H1 (cell line): ENCODE measurements around the gene LCE1F. TPM values are rescaled to one million over a fixed set of nuclear protein-coding genes. Genes with fewer than 3 reads are reported as not detected.

Source experiments
- HDAC2 ChIP-seq, 2 experiments: fragments of 300-600 bp in 1 of 2; sonication (generic) in 1 of 2; IDR thresholded peaks; 2 replicates each; pipeline ENCODE4 v1.6.1; 2011 to 2012; ENCODE audit warnings: low read depth in 2 of 2, low read length in 2 of 2, mild to moderate bottlenecking in 2 of 2, moderate library complexity in 2 of 2, borderline replicate concordance in 1 of 2, inconsistent platforms in 1 of 2
- KDM4A ChIP-seq: IDR thresholded peaks from one replicate; pipeline ENCODE4 v1.7.1; 2012; ENCODE audit warnings: low read depth, mild to moderate bottlenecking, moderate library complexity, low read length, inconsistent platforms; ENCODE audit not compliant: severe bottlenecking
- MAFK ChIP-seq: IDR thresholded peaks from 2 replicates; pipeline ENCODE4 v1.6.1; 2012; ENCODE audit warnings: low read depth, mild to moderate bottlenecking, improper control_type of control experiment, low read length
- PHF8 ChIP-seq: fragments of 200-600 bp; sonication (generic); conservative IDR thresholded peaks from 2 replicates; pipeline ENCODE4 v1.7.1; 2012; ENCODE audit warnings: low read depth, mild to moderate bottlenecking, inconsistent platforms, low read length, moderate library complexity
- SIX5 ChIP-seq: IDR thresholded peaks from 2 replicates; pipeline ENCODE4 v1.6.1; 2011; ENCODE audit warnings: mild to moderate bottlenecking, low read depth, low read length
- SP1 ChIP-seq: IDR thresholded peaks from 2 replicates; pipeline ENCODE4 v1.6.1; 2011; ENCODE audit warnings: low read depth, low read length
- SP2 ChIP-seq: IDR thresholded peaks from 2 replicates; pipeline ENCODE4 v1.6.1; 2012; ENCODE audit warnings: mild to moderate bottlenecking, low read length, inconsistent platforms
- TCF12 ChIP-seq: IDR thresholded peaks from 2 replicates; pipeline ENCODE4 v1.6.1; 2011; ENCODE audit warnings: low read depth, mild to moderate bottlenecking, low read length
- polyA plus RNA-seq, 7 experiments: library from polyadenylated mRNA; depleted of rRNA in 3 of 7; stranded (reverse) in 5 of 7; unstranded in 2 of 7; fragments of >200 nt in 5 of 7; fragments of 200-250 nt in 2 of 7; gene quantifications; 1 replicate in 5 of 7; 2 replicates in 1 of 7; 4 replicates in 1 of 7; pipeline versions ENCODE4 v1.2.1 to v1.2.3, GENCODE V29; 2011 to 2013; ENCODE audit warnings: missing spikeins in 2 of 7, mixed read lengths in 2 of 7
- total RNA-seq: library from RNA; stranded (reverse); fragmentation: NEBNext Ultra II Directional; extraction: Animal tissue kit (Norgen Biotek cat#: 25700); gene quantifications from 2 replicates; pipeline ENCODE4 v1.2.1, GENCODE V29; 2021
- TF ChIP-seq, protein P1 (sequence below): fragments of 300-600 bp; sonication (generic); IDR thresholded peaks from 2 replicates; pipeline ENCODE4 v1.7.1; 2012; ENCODE audit warnings: low read length, moderate library complexity, mild to moderate bottlenecking, inconsistent platforms; ENCODE audit not compliant: insufficient replicate concordance

LCE1F gene
- total and polyA plus RNA-seq, 2 of the 8 experiments (the other 6 are each of a cell fraction or from before 2014, with no cell fraction given): not detected

DNA sequence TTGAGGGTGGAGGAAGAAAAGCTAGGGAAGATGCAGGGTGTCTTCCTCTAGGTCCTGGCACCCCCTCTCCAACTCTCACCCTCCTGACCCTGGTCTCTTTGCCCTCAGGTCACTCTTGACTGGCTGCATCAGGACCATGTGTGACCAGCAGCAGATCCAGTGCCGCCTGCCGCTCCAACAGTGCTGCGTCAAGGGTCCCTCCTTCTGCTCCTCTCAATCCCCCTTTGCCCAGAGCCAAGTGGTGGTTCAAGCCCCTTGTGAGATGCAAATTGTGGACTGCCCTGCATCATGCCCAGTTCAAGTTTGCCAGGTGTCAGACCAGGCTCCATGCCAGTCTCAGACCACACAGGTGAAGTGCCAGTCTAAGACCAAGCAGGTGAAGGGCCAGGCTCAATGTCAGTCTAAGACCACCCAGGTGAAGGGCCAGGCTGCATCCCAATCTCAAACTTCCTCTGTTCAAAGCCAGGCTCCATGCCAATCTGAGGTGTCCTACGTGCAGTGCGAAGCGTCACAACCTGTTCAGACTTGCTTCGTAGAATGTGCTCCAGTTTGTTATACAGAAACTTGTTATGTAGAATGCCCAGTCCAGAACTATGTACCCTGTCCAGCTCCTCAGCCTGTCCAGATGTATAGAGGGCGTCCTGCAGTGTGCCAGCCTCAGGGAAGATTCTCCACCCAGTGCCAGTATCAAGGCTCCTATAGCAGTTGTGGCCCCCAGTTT is 15.3 kb upstream of the LCE1F start (continued):
- TF ChIP-seq, protein P1, sequence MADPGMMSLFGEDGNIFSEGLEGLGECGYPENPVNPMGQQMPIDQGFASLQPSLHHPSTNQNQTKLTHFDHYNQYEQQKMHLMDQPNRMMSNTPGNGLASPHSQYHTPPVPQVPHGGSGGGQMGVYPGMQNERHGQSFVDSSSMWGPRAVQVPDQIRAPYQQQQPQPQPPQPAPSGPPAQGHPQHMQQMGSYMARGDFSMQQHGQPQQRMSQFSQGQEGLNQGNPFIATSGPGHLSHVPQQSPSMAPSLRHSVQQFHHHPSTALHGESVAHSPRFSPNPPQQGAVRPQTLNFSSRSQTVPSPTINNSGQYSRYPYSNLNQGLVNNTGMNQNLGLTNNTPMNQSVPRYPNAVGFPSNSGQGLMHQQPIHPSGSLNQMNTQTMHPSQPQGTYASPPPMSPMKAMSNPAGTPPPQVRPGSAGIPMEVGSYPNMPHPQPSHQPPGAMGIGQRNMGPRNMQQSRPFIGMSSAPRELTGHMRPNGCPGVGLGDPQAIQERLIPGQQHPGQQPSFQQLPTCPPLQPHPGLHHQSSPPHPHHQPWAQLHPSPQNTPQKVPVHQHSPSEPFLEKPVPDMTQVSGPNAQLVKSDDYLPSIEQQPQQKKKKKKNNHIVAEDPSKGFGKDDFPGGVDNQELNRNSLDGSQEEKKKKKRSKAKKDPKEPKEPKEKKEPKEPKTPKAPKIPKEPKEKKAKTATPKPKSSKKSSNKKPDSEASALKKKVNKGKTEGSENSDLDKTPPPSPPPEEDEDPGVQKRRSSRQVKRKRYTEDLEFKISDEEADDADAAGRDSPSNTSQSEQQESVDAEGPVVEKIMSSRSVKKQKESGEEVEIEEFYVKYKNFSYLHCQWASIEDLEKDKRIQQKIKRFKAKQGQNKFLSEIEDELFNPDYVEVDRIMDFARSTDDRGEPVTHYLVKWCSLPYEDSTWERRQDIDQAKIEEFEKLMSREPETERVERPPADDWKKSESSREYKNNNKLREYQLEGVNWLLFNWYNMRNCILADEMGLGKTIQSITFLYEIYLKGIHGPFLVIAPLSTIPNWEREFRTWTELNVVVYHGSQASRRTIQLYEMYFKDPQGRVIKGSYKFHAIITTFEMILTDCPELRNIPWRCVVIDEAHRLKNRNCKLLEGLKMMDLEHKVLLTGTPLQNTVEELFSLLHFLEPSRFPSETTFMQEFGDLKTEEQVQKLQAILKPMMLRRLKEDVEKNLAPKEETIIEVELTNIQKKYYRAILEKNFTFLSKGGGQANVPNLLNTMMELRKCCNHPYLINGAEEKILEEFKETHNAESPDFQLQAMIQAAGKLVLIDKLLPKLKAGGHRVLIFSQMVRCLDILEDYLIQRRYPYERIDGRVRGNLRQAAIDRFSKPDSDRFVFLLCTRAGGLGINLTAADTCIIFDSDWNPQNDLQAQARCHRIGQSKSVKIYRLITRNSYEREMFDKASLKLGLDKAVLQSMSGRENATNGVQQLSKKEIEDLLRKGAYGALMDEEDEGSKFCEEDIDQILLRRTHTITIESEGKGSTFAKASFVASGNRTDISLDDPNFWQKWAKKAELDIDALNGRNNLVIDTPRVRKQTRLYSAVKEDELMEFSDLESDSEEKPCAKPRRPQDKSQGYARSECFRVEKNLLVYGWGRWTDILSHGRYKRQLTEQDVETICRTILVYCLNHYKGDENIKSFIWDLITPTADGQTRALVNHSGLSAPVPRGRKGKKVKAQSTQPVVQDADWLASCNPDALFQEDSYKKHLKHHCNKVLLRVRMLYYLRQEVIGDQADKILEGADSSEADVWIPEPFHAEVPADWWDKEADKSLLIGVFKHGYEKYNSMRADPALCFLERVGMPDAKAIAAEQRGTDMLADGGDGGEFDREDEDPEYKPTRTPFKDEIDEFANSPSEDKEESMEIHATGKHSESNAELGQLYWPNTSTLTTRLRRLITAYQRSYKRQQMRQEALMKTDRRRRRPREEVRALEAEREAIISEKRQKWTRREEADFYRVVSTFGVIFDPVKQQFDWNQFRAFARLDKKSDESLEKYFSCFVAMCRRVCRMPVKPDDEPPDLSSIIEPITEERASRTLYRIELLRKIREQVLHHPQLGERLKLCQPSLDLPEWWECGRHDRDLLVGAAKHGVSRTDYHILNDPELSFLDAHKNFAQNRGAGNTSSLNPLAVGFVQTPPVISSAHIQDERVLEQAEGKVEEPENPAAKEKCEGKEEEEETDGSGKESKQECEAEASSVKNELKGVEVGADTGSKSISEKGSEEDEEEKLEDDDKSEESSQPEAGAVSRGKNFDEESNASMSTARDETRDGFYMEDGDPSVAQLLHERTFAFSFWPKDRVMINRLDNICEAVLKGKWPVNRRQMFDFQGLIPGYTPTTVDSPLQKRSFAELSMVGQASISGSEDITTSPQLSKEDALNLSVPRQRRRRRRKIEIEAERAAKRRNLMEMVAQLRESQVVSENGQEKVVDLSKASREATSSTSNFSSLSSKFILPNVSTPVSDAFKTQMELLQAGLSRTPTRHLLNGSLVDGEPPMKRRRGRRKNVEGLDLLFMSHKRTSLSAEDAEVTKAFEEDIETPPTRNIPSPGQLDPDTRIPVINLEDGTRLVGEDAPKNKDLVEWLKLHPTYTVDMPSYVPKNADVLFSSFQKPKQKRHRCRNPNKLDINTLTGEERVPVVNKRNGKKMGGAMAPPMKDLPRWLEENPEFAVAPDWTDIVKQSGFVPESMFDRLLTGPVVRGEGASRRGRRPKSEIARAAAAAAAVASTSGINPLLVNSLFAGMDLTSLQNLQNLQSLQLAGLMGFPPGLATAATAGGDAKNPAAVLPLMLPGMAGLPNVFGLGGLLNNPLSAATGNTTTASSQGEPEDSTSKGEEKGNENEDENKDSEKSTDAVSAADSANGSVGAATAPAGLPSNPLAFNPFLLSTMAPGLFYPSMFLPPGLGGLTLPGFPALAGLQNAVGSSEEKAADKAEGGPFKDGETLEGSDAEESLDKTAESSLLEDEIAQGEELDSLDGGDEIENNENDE: no peak
- TF ChIP-seq SIX5 (no peak), PHF8 (no peak), KDM4A (no peak), HDAC2 (IDR thresholded peaks at IDR 0.05; ENCODE audit: borderline replicate concordance in 1 of 2, low read depth in 2 of 2, low read length in 2 of 2) (no peak), MAFK (no peak), SP1 (no peak), TCF12 (no peak), SP2 (no peak)
